Measurements from ENCODE around the gene TLK2. TPM values are rescaled to one million over a fixed set of nuclear protein-coding genes. Genes with fewer than 3 reads are reported as not detected.

The TLK2 gene
- total and polyA plus RNA-seq, 2 experiments from 2014 or later, result 19.6 to 56.1 TPM

DNA sequence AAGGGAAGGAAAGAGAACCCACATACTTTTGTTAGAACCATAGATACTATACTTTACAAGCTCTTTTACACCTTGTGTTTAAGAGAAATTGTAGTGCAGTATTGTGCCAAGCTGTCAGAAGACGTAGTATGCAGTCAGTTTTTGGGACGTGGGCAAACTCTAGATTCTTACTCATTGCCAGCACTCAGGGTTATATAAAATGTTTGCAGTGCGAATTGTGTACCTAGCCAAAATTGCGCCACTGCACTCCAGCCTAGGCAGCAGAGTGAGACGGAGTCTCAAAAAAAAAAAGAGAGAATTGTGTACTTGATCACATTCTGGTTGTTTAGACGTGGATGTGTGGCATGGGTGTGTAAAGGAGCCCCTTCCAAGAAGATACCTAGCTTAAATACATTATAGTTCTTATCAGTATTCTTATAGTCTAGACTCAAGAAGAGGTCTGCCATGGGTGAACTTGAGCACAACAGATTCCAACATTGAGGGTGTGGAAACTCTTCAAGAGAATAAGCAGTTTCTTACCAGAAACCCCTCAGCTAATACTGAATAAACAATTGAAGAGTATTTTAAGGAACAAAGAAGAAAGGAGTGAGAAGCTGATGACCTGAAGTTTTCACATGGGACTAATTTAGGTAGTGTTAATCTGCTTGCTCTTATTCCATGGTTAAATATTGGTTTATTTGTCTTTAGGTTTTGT, 121.5 kb downstream of the TLK2 start:
- no peak overlapping the region for H2AFZ ChIP-seq
- H3F3A ChIP-seq (replicated peaks; ENCODE audit: low read depth), result no peaks in the 10 kb centered on the region
- no peak overlapping the region; the same call in 1 of the 2 replicates for H3K27ac Mint-ChIP-seq
- H3K9me3 Mint-ChIP-seq, result peaks cover 10% of the 10 kb centered on the region; the same call in 2 of the 3 replicates
- H3K4me2 ChIP-seq, result no peak overlapping the region
- H3K4me1 ChIP-seq (ENCODE audit: insufficient read depth), result no peaks in the 10 kb centered on the region
- H3K4me3 ChIP-seq, result no peak overlapping the region
- no peaks in the 10 kb centered on the region for H3K27me3 ChIP-seq (ENCODE audit: insufficient read depth)
- H4K20me1 ChIP-seq (replicated peaks; ENCODE audit: insufficient read depth), result peaks cover 8% of the 10 kb centered on the region; the same call in 1 of the 2 replicates
- no peak overlapping the region for H3K27ac ChIP-seq (ENCODE audit: low read depth)
- no peaks in the 10 kb centered on the region for H3K4me1 Mint-ChIP-seq
- ATAC-seq (no peak), DNase-seq (ENCODE audit: low spot score) (no peak)
- H3K9me2 ChIP-seq (ENCODE audit: insufficient read depth), result no peaks in the 10 kb centered on the region
- H3K36me3 Mint-ChIP-seq (ENCODE audit: low read depth), result peaks cover 62% of the 10 kb centered on the region
- peaks cover 15% of the 10 kb centered on the region for H3K36me3 ChIP-seq (ENCODE audit: insufficient read depth)
- H3K4me3 Mint-ChIP-seq, result no peak overlapping the region
- no peak for TF ChIP-seq STAT1 (IDR thresholded peaks at IDR 0.05; ENCODE audit: unreplicated experiment)
- TF ChIP-seq EZH2 (IDR thresholded peaks at IDR 0.05; ENCODE audit: low read depth, unreplicated experiment), result no peak
- TF ChIP-seq EZH2phosphoT487 (IDR thresholded peaks at IDR 0.05; ENCODE audit: unreplicated experiment), result no peak
- TF ChIP-seq, protein P1, sequence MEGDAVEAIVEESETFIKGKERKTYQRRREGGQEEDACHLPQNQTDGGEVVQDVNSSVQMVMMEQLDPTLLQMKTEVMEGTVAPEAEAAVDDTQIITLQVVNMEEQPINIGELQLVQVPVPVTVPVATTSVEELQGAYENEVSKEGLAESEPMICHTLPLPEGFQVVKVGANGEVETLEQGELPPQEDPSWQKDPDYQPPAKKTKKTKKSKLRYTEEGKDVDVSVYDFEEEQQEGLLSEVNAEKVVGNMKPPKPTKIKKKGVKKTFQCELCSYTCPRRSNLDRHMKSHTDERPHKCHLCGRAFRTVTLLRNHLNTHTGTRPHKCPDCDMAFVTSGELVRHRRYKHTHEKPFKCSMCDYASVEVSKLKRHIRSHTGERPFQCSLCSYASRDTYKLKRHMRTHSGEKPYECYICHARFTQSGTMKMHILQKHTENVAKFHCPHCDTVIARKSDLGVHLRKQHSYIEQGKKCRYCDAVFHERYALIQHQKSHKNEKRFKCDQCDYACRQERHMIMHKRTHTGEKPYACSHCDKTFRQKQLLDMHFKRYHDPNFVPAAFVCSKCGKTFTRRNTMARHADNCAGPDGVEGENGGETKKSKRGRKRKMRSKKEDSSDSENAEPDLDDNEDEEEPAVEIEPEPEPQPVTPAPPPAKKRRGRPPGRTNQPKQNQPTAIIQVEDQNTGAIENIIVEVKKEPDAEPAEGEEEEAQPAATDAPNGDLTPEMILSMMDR (conservative IDR thresholded peaks at IDR 0.05; ENCODE audit: low read depth in 2 of 2), result no peak
- no peak for TF ChIP-seq NANOG (IDR thresholded peaks at IDR 0.05; ENCODE audit: borderline replicate concordance)
- TF ChIP-seq, protein P2, sequence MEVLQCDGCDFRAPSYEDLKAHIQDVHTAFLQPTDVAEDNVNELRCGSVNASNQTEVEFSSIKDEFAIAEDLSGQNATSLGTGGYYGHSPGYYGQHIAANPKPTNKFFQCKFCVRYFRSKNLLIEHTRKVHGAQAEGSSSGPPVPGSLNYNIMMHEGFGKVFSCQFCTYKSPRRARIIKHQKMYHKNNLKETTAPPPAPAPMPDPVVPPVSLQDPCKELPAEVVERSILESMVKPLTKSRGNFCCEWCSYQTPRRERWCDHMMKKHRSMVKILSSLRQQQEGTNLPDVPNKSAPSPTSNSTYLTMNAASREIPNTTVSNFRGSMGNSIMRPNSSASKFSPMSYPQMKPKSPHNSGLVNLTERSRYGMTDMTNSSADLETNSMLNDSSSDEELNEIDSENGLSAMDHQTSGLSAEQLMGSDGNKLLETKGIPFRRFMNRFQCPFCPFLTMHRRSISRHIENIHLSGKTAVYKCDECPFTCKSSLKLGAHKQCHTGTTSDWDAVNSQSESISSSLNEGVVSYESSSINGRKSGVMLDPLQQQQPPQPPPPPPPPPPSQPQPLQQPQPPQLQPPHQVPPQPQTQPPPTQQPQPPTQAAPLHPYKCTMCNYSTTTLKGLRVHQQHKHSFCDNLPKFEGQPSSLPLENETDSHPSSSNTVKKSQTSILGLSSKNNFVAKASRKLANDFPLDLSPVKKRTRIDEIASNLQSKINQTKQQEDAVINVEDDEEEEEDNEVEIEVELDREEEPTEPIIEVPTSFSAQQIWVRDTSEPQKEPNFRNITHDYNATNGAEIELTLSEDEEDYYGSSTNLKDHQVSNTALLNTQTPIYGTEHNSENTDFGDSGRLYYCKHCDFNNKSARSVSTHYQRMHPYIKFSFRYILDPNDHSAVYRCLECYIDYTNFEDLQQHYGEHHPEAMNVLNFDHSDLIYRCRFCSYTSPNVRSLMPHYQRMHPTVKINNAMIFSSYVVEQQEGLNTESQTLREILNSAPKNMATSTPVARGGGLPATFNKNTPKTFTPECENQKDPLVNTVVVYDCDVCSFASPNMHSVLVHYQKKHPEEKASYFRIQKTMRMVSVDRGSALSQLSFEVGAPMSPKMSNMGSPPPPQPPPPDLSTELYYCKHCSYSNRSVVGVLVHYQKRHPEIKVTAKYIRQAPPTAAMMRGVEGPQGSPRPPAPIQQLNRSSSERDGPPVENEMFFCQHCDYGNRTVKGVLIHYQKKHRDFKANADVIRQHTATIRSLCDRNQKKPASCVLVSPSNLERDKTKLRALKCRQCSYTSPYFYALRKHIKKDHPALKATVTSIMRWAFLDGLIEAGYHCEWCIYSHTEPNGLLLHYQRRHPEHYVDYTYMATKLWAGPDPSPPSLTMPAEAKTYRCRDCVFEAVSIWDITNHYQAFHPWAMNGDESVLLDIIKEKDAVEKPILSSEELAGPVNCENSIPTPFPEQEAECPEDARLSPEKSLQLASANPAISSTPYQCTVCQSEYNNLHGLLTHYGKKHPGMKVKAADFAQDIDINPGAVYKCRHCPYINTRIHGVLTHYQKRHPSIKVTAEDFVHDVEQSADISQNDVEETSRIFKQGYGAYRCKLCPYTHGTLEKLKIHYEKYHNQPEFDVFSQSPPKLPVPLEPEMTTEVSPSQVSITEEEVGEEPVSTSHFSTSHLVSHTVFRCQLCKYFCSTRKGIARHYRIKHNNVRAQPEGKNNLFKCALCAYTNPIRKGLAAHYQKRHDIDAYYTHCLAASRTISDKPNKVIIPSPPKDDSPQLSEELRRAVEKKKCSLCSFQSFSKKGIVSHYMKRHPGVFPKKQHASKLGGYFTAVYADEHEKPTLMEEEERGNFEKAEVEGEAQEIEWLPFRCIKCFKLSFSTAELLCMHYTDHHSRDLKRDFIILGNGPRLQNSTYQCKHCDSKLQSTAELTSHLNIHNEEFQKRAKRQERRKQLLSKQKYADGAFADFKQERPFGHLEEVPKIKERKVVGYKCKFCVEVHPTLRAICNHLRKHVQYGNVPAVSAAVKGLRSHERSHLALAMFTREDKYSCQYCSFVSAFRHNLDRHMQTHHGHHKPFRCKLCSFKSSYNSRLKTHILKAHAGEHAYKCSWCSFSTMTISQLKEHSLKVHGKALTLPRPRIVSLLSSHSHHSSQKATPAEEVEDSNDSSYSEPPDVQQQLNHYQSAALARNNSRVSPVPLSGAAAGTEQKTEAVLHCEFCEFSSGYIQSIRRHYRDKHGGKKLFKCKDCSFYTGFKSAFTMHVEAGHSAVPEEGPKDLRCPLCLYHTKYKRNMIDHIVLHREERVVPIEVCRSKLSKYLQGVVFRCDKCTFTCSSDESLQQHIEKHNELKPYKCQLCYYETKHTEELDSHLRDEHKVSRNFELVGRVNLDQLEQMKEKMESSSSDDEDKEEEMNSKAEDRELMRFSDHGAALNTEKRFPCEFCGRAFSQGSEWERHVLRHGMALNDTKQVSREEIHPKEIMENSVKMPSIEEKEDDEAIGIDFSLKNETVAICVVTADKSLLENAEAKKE (CRISPR knock-in tag; IDR thresholded peaks at IDR 0.05), result no peak
- TF ChIP-seq ZNF331 (CRISPR knock-in tag; IDR thresholded peaks at IDR 0.05; ENCODE audit: low read depth), result no peak
- no peaks in the 10 kb centered on the region for H3K27me3 Mint-ChIP-seq (ENCODE audit: insufficient read depth, low read depth, poor library complexity)
- 0 out of 2 replicates have a peak, but pooled peaks cover 3% of the 10 kb centered on the region for H3K79me2 ChIP-seq (replicated peaks; ENCODE audit: insufficient read depth)
